K562 (cell line): ENCODE data around the gene SIGLEC6. TPM values are rescaled to one million over a fixed set of nuclear protein-coding genes. Genes with fewer than 3 reads are reported as not detected.
A peak's percentile ranks its signal among the peaks of the same experiment; 100 is the strongest.

ENCODE experiments used
- ARHGAP35 ChIP-seq: fragments of 450-650 bp; IDR thresholded peaks from 2 replicates; pipeline ENCODE4 v1.6.1; 2018; ENCODE audit not compliant: partially characterized antibody
- ARID3A ChIP-seq: IDR thresholded peaks from 2 replicates; pipeline ENCODE4 v1.6.1; 2012; ENCODE audit warnings: low read depth, low read length, improper control_type of control experiment, borderline replicate concordance
- ELF2 ChIP-seq: fragments of 250-450 bp; sonication (Bioruptor Pico); IDR thresholded peaks from 2 replicates; pipeline ENCODE4 v1.5.0; 2021; ENCODE audit warnings: mild to moderate bottlenecking
- ETV1 ChIP-seq: fragments of 450-650 bp; conservative IDR thresholded peaks from 2 replicates; pipeline ENCODE4 v1.6.1; 2016; ENCODE audit warnings: missing genetic modification characterization, control low read depth, low read depth, missing compliant biosample characterization
- ILF3 ChIP-seq: fragments of 450-650 bp; IDR thresholded peaks from 2 replicates; pipeline ENCODE4 v1.6.1; 2018; ENCODE audit warnings: antibody characterized with exemption, mild to moderate bottlenecking, moderate library complexity, borderline replicate concordance
- MEIS2 ChIP-seq: fragments of 450-650 bp; IDR thresholded peaks from 2 replicates; pipeline ENCODE4 v1.6.1; 2014; ENCODE audit warnings: mild to moderate bottlenecking; ENCODE audit not compliant: partially characterized antibody
- POLR2B ChIP-seq: fragments of 450-650 bp; IDR thresholded peaks from 2 replicates; pipeline ENCODE4 v1.6.1; 2018; ENCODE audit warnings: low read depth; ENCODE audit not compliant: partially characterized antibody
- POLR3A ChIP-seq: IDR thresholded peaks from 2 replicates; pipeline ENCODE4 v1.6.1; 2011; ENCODE audit warnings: borderline replicate concordance, mild to moderate bottlenecking, moderate library complexity; ENCODE audit not compliant: insufficient read length, insufficient read depth; ENCODE audit errors: extremely low read depth
- PTRF ChIP-seq: fragments of 450-650 bp; IDR thresholded peaks from 2 replicates; pipeline ENCODE4 v1.6.1; 2016; ENCODE audit warnings: mild to moderate bottlenecking, missing genetic modification characterization, missing compliant biosample characterization
- RAD21 ChIP-seq, 2 experiments: fragments of 250-450 bp in 1 of 2; fragments of 450-650 bp in 1 of 2; sonication (Bioruptor Pico) in 1 of 2; formaldehyde crosslinking in 1 of 2; IDR thresholded peaks in 1 of 2; conservative IDR thresholded peaks in 1 of 2; 2 replicates each; pipeline versions ENCODE4 v1.4.0 to v1.8.0; 2020 to 2022; ENCODE audit warnings: mild to moderate bottlenecking in 2 of 2, moderate library complexity in 1 of 2
- SNRNP70 ChIP-seq: fragments of 200-400 bp; formaldehyde crosslinking; optimal IDR thresholded peaks from 2 replicates; pipeline ENCODE3; 2017; ENCODE audit warnings: low read depth, low read length
- USF2 ChIP-seq: sonication (generic); formaldehyde crosslinking; IDR thresholded peaks from 2 replicates; pipeline ENCODE4 v1.5.0; 2020; ENCODE audit warnings: missing genetic modification reagents
- ZFP30 ChIP-seq: fragments of 250-450 bp; sonication (Bioruptor Pico); IDR thresholded peaks from 2 replicates; pipeline ENCODE4 v1.8.0; 2022; ENCODE audit warnings: moderate library complexity, mild to moderate bottlenecking, inconsistent platforms, borderline replicate concordance
- ZFP91 ChIP-seq: sonication (generic); formaldehyde crosslinking; IDR thresholded peaks from 2 replicates; pipeline ENCODE4 v1.8.0; 2022; ENCODE audit warnings: mild to moderate bottlenecking, missing genetic modification reagents
- ZNF140 ChIP-seq: fragments of 250-450 bp; sonication (Bioruptor Pico); IDR thresholded peaks from 2 replicates; pipeline ENCODE4 v1.8.0; 2021; ENCODE audit warnings: moderate library complexity, mild to moderate bottlenecking, inconsistent platforms
- ZNF23 ChIP-seq: fragments of 250-450 bp; sonication (Bioruptor Pico); IDR thresholded peaks from 2 replicates; pipeline ENCODE4 v1.4.0; 2020; ENCODE audit warnings: mild to moderate bottlenecking
- ZNF75A ChIP-seq: fragments of 450-650 bp; formaldehyde crosslinking; IDR thresholded peaks from 2 replicates; pipeline ENCODE4 v1.4.0; 2020; ENCODE audit warnings: mild to moderate bottlenecking
- polyA plus RNA-seq, 8 experiments: library from polyadenylated mRNA; depleted of rRNA in 4 of 8; stranded (reverse) in 5 of 8; unstranded in 3 of 8; fragments of >200 nt; fragmentation: Nextera tagmentation in 2 of 8; fragmentation: Illumina TruSeq in 1 of 8; extraction: Ambion mirVana in 2 of 8; extraction: Trizol in 1 of 8; gene quantifications; 2 replicates each; pipeline versions ENCODE4 v1.2.1 to v1.2.3, GENCODE V29; 2011 to 2014; ENCODE audit warnings: inconsistent platforms in 1 of 8, missing spikeins in 1 of 8
- total RNA-seq, 7 experiments: library from RNA; depleted of rRNA in 6 of 7; stranded (reverse); fragments of >200 nt in 6 of 7; fragmentation: Illumina TruSeq in 2 of 7; extraction: Trizol in 2 of 7; gene quantifications; 2 replicates each; pipeline versions ENCODE4 v1.2.1 to v1.2.3, GENCODE V29; 2011 to 2021; ENCODE audit warnings: low replicate concordance in 1 of 7
- TF ChIP-seq, protein P1 (sequence below): sonication (generic); formaldehyde crosslinking; IDR thresholded peaks from 2 replicates; pipeline ENCODE4 v1.8.0; 2022; ENCODE audit warnings: missing genetic modification reagents, mild to moderate bottlenecking, moderate library complexity, borderline replicate concordance
- TF ChIP-seq, protein P2 (sequence below): sonication (generic); formaldehyde crosslinking; IDR thresholded peaks from 2 replicates; pipeline ENCODE4 v1.8.1; 2022; ENCODE audit warnings: missing genetic modification reagents
- TF ChIP-seq, protein P3 (sequence below): fragments of 250-450 bp; sonication (Bioruptor Pico); IDR thresholded peaks from 2 replicates; pipeline ENCODE4 v1.5.0; 2021

SIGLEC6 gene
- total and polyA plus RNA-seq, 9 of the 15 experiments (the other 6 are each of a cell fraction or from before 2014, with no cell fraction given) = 0.03 to 17.5 (median 0.71) TPM

DNA sequence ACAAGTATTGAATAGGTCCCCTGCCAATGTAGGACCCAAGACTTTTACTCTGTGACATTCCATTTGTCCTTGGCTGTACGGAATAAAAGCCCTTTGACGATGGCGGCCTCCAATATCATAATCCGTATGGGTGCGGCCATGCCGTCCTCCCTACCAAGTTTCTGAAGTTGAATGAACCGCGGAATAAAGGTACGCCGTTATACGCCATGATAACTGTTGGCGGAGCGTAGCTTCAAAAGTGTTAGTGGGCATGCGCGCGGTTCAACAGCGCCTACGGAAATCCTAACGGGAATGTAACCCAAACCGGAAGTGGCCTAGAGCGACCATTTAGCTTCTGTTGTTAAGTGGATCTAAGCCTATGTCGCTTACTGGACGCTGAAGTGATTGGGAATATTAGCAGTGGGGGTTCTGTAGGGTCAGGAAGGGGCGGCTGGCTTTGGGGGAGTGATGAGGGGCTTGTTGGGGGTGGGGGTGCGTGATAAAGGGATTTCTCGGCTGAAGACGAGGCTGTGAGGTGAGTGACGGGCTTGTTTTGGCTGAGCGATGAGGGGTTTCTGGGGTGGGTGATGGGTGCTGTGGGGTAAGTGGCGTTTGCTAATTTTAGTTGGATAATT is 39.6 kb upstream of the SIGLEC6 start, which contains the start of gene ZNF175 (continued):
- TF ChIP-seq, protein P1, sequence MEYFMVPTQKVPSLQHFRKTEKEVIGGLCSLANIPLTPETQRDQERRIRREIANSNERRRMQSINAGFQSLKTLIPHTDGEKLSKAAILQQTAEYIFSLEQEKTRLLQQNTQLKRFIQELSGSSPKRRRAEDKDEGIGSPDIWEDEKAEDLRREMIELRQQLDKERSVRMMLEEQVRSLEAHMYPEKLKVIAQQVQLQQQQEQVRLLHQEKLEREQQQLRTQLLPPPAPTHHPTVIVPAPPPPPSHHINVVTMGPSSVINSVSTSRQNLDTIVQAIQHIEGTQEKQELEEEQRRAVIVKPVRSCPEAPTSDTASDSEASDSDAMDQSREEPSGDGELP = peak; percentile 55; the same call in 1 of the 2 replicates
- TF ChIP-seq SNRNP70 (no peak), MEIS2 (peak; percentile 60), ETV1 (tag) (peak; percentile 87), ARID3A (0 out of 2 replicates have a peak, but pooled peaks have one; percentile 46), RAD21 (CRISPR knock-in tag; conservative IDR thresholded peaks at IDR 0.05 in 1 of 2, IDR thresholded peaks at IDR 0.05 in 1 of 2) (no peak), ZFP91 (no peak), USF2 (no peak), ZNF75A (CRISPR knock-in tag) (no peak), POLR2B (peak; percentile 75), POLR3A (no peak), ARHGAP35 (no peak), ZNF140 (CRISPR knock-in tag) (no peak), ILF3 (no peak), ELF2 (CRISPR knock-in tag) (no peak), ZFP30 (CRISPR knock-in tag) (no peak), PTRF (tag) (no peak), ZNF23 (no peak)
- TF ChIP-seq, protein P2, sequence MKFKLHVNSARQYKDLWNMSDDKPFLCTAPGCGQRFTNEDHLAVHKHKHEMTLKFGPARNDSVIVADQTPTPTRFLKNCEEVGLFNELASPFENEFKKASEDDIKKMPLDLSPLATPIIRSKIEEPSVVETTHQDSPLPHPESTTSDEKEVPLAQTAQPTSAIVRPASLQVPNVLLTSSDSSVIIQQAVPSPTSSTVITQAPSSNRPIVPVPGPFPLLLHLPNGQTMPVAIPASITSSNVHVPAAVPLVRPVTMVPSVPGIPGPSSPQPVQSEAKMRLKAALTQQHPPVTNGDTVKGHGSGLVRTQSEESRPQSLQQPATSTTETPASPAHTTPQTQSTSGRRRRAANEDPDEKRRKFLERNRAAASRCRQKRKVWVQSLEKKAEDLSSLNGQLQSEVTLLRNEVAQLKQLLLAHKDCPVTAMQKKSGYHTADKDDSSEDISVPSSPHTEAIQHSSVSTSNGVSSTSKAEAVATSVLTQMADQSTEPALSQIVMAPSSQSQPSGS (CRISPR knock-in tag) = no peak
- TF ChIP-seq, protein P3, sequence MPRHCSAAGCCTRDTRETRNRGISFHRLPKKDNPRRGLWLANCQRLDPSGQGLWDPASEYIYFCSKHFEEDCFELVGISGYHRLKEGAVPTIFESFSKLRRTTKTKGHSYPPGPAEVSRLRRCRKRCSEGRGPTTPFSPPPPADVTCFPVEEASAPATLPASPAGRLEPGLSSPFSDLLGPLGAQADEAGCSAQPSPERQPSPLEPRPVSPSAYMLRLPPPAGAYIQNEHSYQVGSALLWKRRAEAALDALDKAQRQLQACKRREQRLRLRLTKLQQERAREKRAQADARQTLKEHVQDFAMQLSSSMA = no peak
